GF-D8 (cell line): ENCODE measurements around the gene ACOX3.

Experiments used
- DNase-seq: peaks from one replicate; lab custom pipeline; 2025; lab: John Stamatoyannopoulos, UW

Gene ACOX3

GRCh38 chr4:8467016-8467415 is 26.5 kb upstream of the ACOX3 start:
- DNase-seq = no peak

- no peak for DNase-seq
Observed at GRCh38 chr4:8465615-8466611, 25.4 kb upstream of the ACOX3 start.

- DNase-seq = no peak
Observed at GRCh38 chr4:8464381-8464780, 23.9 kb upstream of the ACOX3 start.

- DNase-seq = no peak
Observed at GRCh38 chr4:8463811-8464210, 23.3 kb upstream of the ACOX3 start.

GRCh38 chr4:8461616-8462015 is 21.1 kb upstream of the ACOX3 start:
- no peak for DNase-seq

GRCh38 chr4:8461086-8461485 is 20.6 kb upstream of the ACOX3 start:
- DNase-seq = no peak

- no peak for DNase-seq
Observed at GRCh38 chr4:8459867-8460445, 19.4 kb upstream of the ACOX3 start.

- no peak for DNase-seq
Observed at GRCh38 chr4:8457646-8458252, 17.2 kb upstream of the ACOX3 start.

- no peak for DNase-seq
Observed at GRCh38 chr4:8453957-8454356, 13.4 kb upstream of the ACOX3 start.

- DNase-seq = no peak
Observed at GRCh38 chr4:8451440-8452182, 11.1 kb upstream of the ACOX3 start.

GRCh38 chr4:8446122-8446521 is 5.6 kb upstream of the ACOX3 start:
- no peak for DNase-seq

GRCh38 chr4:8443801-8444200 is 3.3 kb upstream of the ACOX3 start:
- no peak for DNase-seq

- no peak for DNase-seq
Observed at GRCh38 chr4:8442596-8443358, 2.3 kb upstream of the ACOX3 start.

- DNase-seq = no peak
Observed at GRCh38 chr4:8441499-8442091, 1.1 kb upstream of the ACOX3 start.

GRCh38 chr4:8439914-8440491 is 520 bp downstream of the ACOX3 start:
- DNase-seq = peak; percentile 37

GRCh38 chr4:8439168-8439567 is 1.4 kb downstream of the ACOX3 start:
- no peak for DNase-seq

- DNase-seq = no peak
Observed at GRCh38 chr4:8438743-8439142, 1.8 kb downstream of the ACOX3 start.

GRCh38 chr4:8437281-8437680 is 3.2 kb downstream of the ACOX3 start:
- no peak for DNase-seq

- no peak for DNase-seq
Observed at GRCh38 chr4:8435656-8436121, 4.8 kb downstream of the ACOX3 start.

- DNase-seq = no peak
Observed at GRCh38 chr4:8434251-8435073, 6.1 kb downstream of the ACOX3 start.
